Muscle layer of colon (tissue), 2 donors: ENCODE results near the gene ARHGAP31.
"Not testable (repeated sequence)": the region's sequence is repeated elsewhere in the genome, so short reads cannot be mapped to it uniquely, and the experiment has no call there.

Experiments used
- H3K27ac ChIP-seq: one replicate; pipeline ENCODE4 v1.7.0; 2013; ENCODE audit warnings: low read depth, mild to moderate bottlenecking, low read length, moderate library complexity
- H3K27me3 ChIP-seq, 2 donors: one replicate each; pipeline ENCODE4 v1.7.0; 2013; ENCODE audit warnings: low read length in 2 of 2, mild to moderate bottlenecking in 2 of 2; ENCODE audit not compliant: insufficient read depth in 2 of 2, control insufficient read depth in 1 of 2
- H3K36me3 ChIP-seq: one replicate; pipeline ENCODE4 v1.7.0; 2013; ENCODE audit warnings: mild to moderate bottlenecking, low read length; ENCODE audit not compliant: insufficient read depth
- H3K4me1 ChIP-seq: one replicate; pipeline ENCODE4 v1.7.0; 2013; ENCODE audit warnings: mild to moderate bottlenecking, low read length; ENCODE audit not compliant: insufficient read depth
- H3K4me3 ChIP-seq, 2 donors: one replicate each; pipeline ENCODE4 v1.7.0; 2013; ENCODE audit warnings: low read length in 2 of 2, low read depth in 1 of 2, mild to moderate bottlenecking in 1 of 2, moderate library complexity in 1 of 2
- H3K9ac ChIP-seq: one replicate; pipeline ENCODE4 v1.7.0; 2013; ENCODE audit warnings: low read length
- H3K9me3 ChIP-seq: one replicate; pipeline ENCODE4 v1.7.0; 2013; ENCODE audit warnings: mild to moderate bottlenecking, low read length
- donor health status: abdominal sarcoma.
- donor health status: Adenocarcinoma of cecum.

The ARHGAP31 gene

GRCh38 chr3:119293871-119294695, at the start of gene ARHGAP31:
ARHGAP31 (plus strand) TSS chr3:119294383; CDS start chr3:119294905, 522 bp downstream.
- peak within 1 kb of the TSS; percentile 67 for H3K9ac ChIP-seq
- no peaks in the 10 kb centered on the region for H3K9me3 ChIP-seq
- H3K27ac ChIP-seq: peak within 1 kb of the TSS; percentile 81
- no peaks in the 10 kb centered on the region for H3K27me3 ChIP-seq
- no peaks in the 10 kb centered on the region for H3K36me3 ChIP-seq
- peaks cover 21% of the 10 kb centered on the region for H3K4me1 ChIP-seq
- H3K4me3 ChIP-seq: peak within 1 kb of the TSS; percentile 84 to 92

- no peaks in the 10 kb centered on the region for H3K27me3 ChIP-seq
- H3K36me3 ChIP-seq: no peaks in the 10 kb centered on the region
- H3K4me1 ChIP-seq: peaks cover 8% of the 10 kb centered on the region
- no peak overlapping the region for H3K9ac ChIP-seq
- no peak overlapping the region for H3K27ac ChIP-seq
- peaks cover 6% of the 10 kb centered on the region for H3K9me3 ChIP-seq
- H3K4me3 ChIP-seq: no peak overlapping the region
Observed at GRCh38 chr3:119245778-119246177, 48.4 kb upstream of the ARHGAP31 start.

- no peaks in the 10 kb centered on the region for H3K36me3 ChIP-seq
- H3K4me1 ChIP-seq: no peaks in the 10 kb centered on the region
- no peak overlapping the region for H3K27ac ChIP-seq
- no peaks in the 10 kb centered on the region for H3K27me3 ChIP-seq
- H3K9ac ChIP-seq: no peak overlapping the region
- H3K9me3 ChIP-seq: no peaks in the 10 kb centered on the region
- no peak overlapping the region for H3K4me3 ChIP-seq
Observed at GRCh38 chr3:119255214-119255613, 39.0 kb upstream of the ARHGAP31 start.

- Histone ChIP-seq H3K27me3 (no peaks in the 10 kb centered on the region), H3K27ac (no peak overlapping the region), H3K4me3 (no peak overlapping the region), H3K4me1 (no peaks in the 10 kb centered on the region), H3K9ac (no peak overlapping the region), H3K36me3 (no peaks in the 10 kb centered on the region), H3K9me3 (no peaks in the 10 kb centered on the region)
Observed at GRCh38 chr3:119257111-119257510, 37.1 kb upstream of the ARHGAP31 start.

GRCh38 chr3:119257654-119258410, 36.4 kb upstream of the ARHGAP31 start:
- no peak overlapping the region for H3K9ac ChIP-seq
- H3K9me3 ChIP-seq: no peaks in the 10 kb centered on the region
- no peaks in the 10 kb centered on the region for H3K36me3 ChIP-seq
- no peak overlapping the region for H3K27ac ChIP-seq
- no peaks in the 10 kb centered on the region for H3K27me3 ChIP-seq
- H3K4me1 ChIP-seq: no peaks in the 10 kb centered on the region
- H3K4me3 ChIP-seq: no peak overlapping the region

DNA sequence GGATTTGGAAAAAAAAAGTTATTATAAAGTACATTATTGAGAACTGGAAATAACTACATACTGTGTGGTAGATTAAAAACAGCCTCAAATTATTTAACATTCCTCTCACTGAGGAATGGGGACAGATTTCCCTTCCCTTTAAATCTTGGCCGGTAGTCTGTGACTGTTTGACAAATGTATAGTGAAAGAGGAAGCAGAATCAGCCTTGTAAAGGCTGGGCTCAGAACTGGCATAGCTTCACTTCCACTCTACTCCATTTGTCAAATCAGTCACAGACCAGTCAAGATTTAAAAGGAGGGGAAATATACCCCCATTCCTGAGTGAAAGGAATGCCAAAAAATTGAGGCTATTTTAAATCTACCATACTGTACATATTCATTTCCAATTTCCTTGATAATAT, 35.3 kb upstream of the ARHGAP31 start:
- Histone ChIP-seq H3K9ac (no peak overlapping the region), H3K4me3 (no peak overlapping the region), H3K36me3 (no peaks in the 10 kb centered on the region), H3K27ac (no peak overlapping the region), H3K27me3 (no peaks in the 10 kb centered on the region), H3K9me3 (no peaks in the 10 kb centered on the region), H3K4me1 (no peaks in the 10 kb centered on the region)

GRCh38 chr3:119259821-119260220, 34.4 kb upstream of the ARHGAP31 start:
- H3K36me3 ChIP-seq: no peaks in the 10 kb centered on the region
- H3K4me3 ChIP-seq: no peak overlapping the region
- H3K27me3 ChIP-seq: no peaks in the 10 kb centered on the region
- no peak overlapping the region for H3K27ac ChIP-seq
- no peaks in the 10 kb centered on the region for H3K4me1 ChIP-seq
- H3K9me3 ChIP-seq: no peaks in the 10 kb centered on the region
- no peak overlapping the region for H3K9ac ChIP-seq

DNA sequence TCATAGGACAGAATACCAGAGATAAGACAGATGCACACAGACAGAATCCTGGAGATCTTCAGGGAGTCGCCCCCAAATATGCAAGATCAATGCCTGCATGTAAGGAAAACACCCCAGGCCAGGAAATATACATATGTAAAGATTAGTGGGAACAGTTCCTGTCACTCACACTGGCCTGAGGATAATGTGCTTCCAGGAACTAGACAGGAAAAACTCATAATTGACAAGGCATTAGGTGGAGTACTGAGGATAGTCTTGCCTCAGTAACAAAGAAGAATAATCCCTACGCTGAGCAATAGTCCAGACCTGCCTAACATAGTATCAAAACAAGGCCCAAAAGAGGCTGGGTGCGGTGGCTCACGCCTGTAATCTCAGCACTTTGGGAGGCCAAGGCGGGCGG, 33.1 kb upstream of the ARHGAP31 start:
- no peak overlapping the region for H3K27ac ChIP-seq
- H3K9ac ChIP-seq: no peak overlapping the region
- no peak overlapping the region for H3K4me3 ChIP-seq
- H3K27me3 ChIP-seq: no peaks in the 10 kb centered on the region
- no peaks in the 10 kb centered on the region for H3K36me3 ChIP-seq
- no peaks in the 10 kb centered on the region for H3K9me3 ChIP-seq
- H3K4me1 ChIP-seq: no peaks in the 10 kb centered on the region

DNA sequence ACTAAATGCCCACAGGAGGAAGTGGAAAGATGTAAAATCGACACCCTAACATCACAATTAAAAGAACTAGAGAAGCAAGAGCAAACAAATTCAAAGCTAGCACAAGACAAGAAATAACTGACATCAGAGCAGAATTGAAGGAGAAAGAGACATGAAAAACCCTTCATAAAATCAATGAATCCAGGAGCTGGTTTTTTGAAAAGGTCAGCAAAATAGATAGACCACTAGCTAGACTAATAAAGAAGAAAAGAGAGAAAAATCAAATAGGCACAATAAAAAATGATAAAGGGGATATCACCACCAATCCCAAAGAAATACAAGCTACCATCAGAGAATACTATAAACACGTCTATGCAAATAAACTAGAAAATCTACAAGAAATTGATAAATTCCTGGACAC, 24.0 kb upstream of the ARHGAP31 start:
- H3K36me3 ChIP-seq, H3K27me3 ChIP-seq, H3K4me3 ChIP-seq, H3K9ac ChIP-seq, H3K4me1 ChIP-seq, H3K27ac ChIP-seq, H3K9me3 ChIP-seq: not testable (repeated sequence)

DNA sequence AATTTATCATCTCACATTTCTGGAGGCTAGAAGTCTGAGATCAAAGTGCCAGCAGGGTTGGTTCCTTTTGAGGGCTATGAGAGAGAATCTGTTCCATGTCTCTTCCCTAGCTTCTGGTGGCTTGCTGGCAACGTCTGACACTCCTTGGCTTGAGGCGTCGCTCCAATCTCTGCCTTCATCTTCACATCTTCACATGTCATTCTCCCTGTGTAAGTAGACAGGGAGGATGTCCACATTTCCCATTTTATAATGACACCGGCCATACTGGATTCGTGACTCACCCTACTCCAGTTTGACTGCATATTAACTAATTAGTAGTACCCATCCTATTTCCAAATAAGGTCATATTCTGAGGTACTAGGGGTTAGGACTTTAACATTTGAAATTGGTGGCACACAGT, 17.5 kb upstream of the ARHGAP31 start:
- H3K27me3 ChIP-seq: no peaks in the 10 kb centered on the region
- no peaks in the 10 kb centered on the region for H3K9me3 ChIP-seq
- H3K9ac ChIP-seq: no peak overlapping the region
- no peak overlapping the region for H3K27ac ChIP-seq
- no peak overlapping the region for H3K4me3 ChIP-seq
- H3K36me3 ChIP-seq: no peaks in the 10 kb centered on the region
- no peaks in the 10 kb centered on the region for H3K4me1 ChIP-seq

GRCh38 chr3:119279101-119279554, 15.1 kb upstream of the ARHGAP31 start:
- H3K9me3 ChIP-seq: no peaks in the 10 kb centered on the region
- no peak overlapping the region for H3K27ac ChIP-seq
- H3K9ac ChIP-seq: no peak overlapping the region
- no peaks in the 10 kb centered on the region for H3K4me1 ChIP-seq
- no peaks in the 10 kb centered on the region for H3K36me3 ChIP-seq
- H3K27me3 ChIP-seq: no peaks in the 10 kb centered on the region
- H3K4me3 ChIP-seq: no peak overlapping the region
